A673 (cell line): Measurements from ENCODE around the gene ASPDH. TPM values are rescaled to one million over a fixed set of nuclear protein-coding genes. Genes with fewer than 3 reads are reported as not detected.
A peak's percentile ranks its signal among the peaks of the same experiment; 100 is the strongest.

Experiments
- BruUV-seq: library from RNA; stranded (reverse); fragments of 400-500 nt; replicated peaks from 2 replicates; lab custom pipeline; 2021; lab: Mats Ljungman, UMichigan
- CTCF ChIA-PET: fragments of 300-600 bp; sonication (Branson Sonifier 250); formaldehyde crosslinking; loops from one replicate; lab custom pipeline; 2022; ENCODE audit warnings: antibody characterized with exemption; lab: Charles Lee
- POLR2A ChIA-PET: fragments of 300-600 bp; sonication (Branson Sonifier 250); formaldehyde crosslinking; loops from one replicate; lab custom pipeline; 2022; ENCODE audit warnings: antibody characterized with exemption; ENCODE audit not compliant: low non-redundant PET; lab: Charles Lee
- DNase-seq: peaks from one replicate; pipeline ENCODE4 v3.0.0-alpha.2; 2015; ENCODE audit warnings: low spot score
- H3K27ac ChIP-seq: fragments of 200-600 bp; sonication (generic); 2 replicates; pipeline ENCODE4 v1.5.1; 2016; ENCODE audit warnings: mixed run types, low read depth, mild to moderate bottlenecking, mixed read lengths, antibody characterized with exemption, low read length; ENCODE audit not compliant: poor library complexity, severe bottlenecking
- H3K27me3 ChIP-seq: fragments of 200-600 bp; sonication (generic); replicated peaks from 2 replicates; pipeline ENCODE4 v1.6.1; 2017; ENCODE audit warnings: mixed run types, low read depth, mild to moderate bottlenecking, mixed read lengths, antibody characterized with exemption, low read length; ENCODE audit not compliant: insufficient read depth, poor library complexity
- H3K36me3 ChIP-seq: fragments of 200-600 bp; sonication (generic); 2 replicates; pipeline ENCODE4 v1.6.1; 2016; ENCODE audit warnings: mixed run types, mild to moderate bottlenecking, mixed read lengths, antibody characterized with exemption, low read length; ENCODE audit not compliant: insufficient read depth, poor library complexity, severe bottlenecking
- H3K4me1 ChIP-seq: fragments of 200-600 bp; sonication (generic); 2 replicates; pipeline ENCODE4 v1.6.1; 2017; ENCODE audit warnings: mixed run types, mild to moderate bottlenecking, mixed read lengths, antibody characterized with exemption, low read length; ENCODE audit not compliant: insufficient read depth, poor library complexity, severe bottlenecking
- H3K4me3 ChIP-seq: fragments of 200-600 bp; sonication (generic); 2 replicates; pipeline ENCODE4 v1.5.1; 2016; ENCODE audit warnings: low read depth, mixed run types, mild to moderate bottlenecking, mixed read lengths, low read length; ENCODE audit not compliant: poor library complexity, severe bottlenecking
- H3K9me3 ChIP-seq: fragments of 200-600 bp; sonication (generic); 2 replicates; pipeline ENCODE4 v1.6.1; 2016; ENCODE audit warnings: mixed run types, low read depth, mild to moderate bottlenecking, mixed read lengths, antibody characterized with exemption, low read length; ENCODE audit not compliant: poor library complexity, severe bottlenecking
- EZH2 ChIP-seq: fragments of 200-600 bp; sonication (generic); IDR thresholded peaks from 2 replicates; pipeline ENCODE4 v1.6.1; 2017; ENCODE audit warnings: borderline replicate concordance, low read depth, mild to moderate bottlenecking, mixed read lengths, antibody characterized with exemption, low read length; ENCODE audit not compliant: poor library complexity, severe bottlenecking
- intact Hi-C: fragments of 100-400 bp; cut with micrococcal nuclease; formaldehyde crosslinking; loops from one replicate; pipeline ENCODE4 v1.10.0; 2022; ENCODE audit not compliant: unreplicated experiment
- total RNA-seq: library from RNA; stranded (reverse); gene quantifications from 2 replicates; pipeline ENCODE4 v1.2.3, GENCODE V29; 2021
- TF ChIP-seq, protein P1 (sequence below): fragments of 300-800, 200-600 bp; sonication (generic); conservative IDR thresholded peaks from 2 replicates; pipeline ENCODE4 v1.5.1; 2017; ENCODE audit warnings: low read depth, mild to moderate bottlenecking, antibody characterized with exemption, low read length, moderate library complexity, mixed read lengths

The ASPDH gene
- total RNA-seq, 1 experiment from 2014 or later: 0.45 TPM

DNA sequence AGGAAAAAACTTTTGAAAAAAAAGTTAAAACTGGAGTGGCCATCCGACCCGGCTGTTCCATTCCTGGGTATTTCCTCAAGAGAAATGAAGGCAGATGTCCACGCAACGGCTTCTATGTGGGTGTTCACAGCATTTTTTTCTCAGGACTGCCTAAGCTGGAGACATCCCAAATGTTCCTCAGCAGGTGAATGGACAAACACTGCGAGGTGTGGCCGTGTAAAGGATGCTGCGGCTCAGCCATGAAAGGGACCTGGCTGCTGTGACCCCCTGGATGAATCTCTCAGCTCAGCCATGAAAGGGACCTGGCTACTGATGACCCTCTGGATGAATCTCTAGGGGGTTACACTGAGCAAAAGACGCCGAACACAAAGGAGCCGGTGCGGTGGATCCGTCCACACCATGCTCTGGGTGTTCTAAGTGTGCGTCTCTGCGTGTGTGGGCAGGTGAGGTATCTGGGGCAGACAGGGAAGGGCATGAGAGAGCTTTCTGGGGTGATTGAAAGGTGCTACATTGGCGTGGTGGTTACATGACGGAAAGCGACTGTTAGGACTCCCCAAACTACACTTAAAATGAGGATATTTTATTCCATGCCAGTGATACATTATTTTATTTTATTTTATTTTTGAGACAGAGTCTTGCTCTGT, 7.2 kb upstream of the ASPDH start:
- no peak for DNase-seq
- POLR2A ChIA-PET: no interaction called here
- intact Hi-C loops: no loop called here
- Histone ChIP-seq H3K4me1 (no peaks in the 10 kb centered on the region), H3K9me3 (no peaks in the 10 kb centered on the region), H3K4me3 (no peak overlapping the region), H3K27ac (no peak overlapping the region), H3K27me3 (no peaks in the 10 kb centered on the region), H3K36me3 (no peaks in the 10 kb centered on the region)
- no TSS peak for BruUV-seq
- CTCF ChIA-PET: no interaction called here
- TF ChIP-seq, protein P1, sequence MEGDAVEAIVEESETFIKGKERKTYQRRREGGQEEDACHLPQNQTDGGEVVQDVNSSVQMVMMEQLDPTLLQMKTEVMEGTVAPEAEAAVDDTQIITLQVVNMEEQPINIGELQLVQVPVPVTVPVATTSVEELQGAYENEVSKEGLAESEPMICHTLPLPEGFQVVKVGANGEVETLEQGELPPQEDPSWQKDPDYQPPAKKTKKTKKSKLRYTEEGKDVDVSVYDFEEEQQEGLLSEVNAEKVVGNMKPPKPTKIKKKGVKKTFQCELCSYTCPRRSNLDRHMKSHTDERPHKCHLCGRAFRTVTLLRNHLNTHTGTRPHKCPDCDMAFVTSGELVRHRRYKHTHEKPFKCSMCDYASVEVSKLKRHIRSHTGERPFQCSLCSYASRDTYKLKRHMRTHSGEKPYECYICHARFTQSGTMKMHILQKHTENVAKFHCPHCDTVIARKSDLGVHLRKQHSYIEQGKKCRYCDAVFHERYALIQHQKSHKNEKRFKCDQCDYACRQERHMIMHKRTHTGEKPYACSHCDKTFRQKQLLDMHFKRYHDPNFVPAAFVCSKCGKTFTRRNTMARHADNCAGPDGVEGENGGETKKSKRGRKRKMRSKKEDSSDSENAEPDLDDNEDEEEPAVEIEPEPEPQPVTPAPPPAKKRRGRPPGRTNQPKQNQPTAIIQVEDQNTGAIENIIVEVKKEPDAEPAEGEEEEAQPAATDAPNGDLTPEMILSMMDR: no peak
- no peak for TF ChIP-seq EZH2

DNA sequence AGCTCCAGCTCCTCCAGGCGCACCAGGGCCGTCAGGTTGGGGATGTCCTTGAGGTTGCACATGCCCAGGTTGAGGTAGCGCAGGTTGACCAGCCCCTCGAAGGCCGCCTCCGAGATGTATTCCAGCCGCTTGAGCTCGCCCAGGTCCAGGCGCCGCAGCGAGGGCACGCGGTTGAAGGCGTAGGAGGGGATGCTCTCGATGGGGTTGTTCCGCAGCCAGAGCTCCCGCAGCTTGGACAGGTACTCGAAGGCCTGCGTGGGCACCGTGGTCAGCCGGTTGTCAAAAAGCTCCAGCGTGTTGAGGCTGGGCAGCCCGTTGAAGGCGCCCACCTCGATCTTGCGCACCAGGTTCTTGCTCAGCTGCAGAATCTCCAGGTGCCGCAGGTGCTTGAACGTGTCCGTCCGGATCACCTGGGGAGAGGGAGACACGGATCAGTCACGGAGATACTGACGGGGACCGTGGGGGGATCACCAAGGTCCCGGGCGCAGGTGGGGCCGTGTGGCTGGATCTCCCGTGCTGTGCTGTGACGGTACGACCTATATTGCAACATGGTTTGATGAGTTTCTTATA, 5.4 kb upstream of the ASPDH start:
- Histone ChIP-seq H3K36me3 (no peaks in the 10 kb centered on the region), H3K4me3 (no peak overlapping the region), H3K27me3 (no peaks in the 10 kb centered on the region), H3K27ac (no peak overlapping the region), H3K4me1 (no peaks in the 10 kb centered on the region), H3K9me3 (no peaks in the 10 kb centered on the region)
- ChIA-PET POLR2A (no interaction called here), CTCF (no interaction called here)
- DNase-seq: no peak
- intact Hi-C loops: no loop called here
- no TSS peak for BruUV-seq
- no peak for TF ChIP-seq EZH2
- TF ChIP-seq, protein P1: no peak

DNA sequence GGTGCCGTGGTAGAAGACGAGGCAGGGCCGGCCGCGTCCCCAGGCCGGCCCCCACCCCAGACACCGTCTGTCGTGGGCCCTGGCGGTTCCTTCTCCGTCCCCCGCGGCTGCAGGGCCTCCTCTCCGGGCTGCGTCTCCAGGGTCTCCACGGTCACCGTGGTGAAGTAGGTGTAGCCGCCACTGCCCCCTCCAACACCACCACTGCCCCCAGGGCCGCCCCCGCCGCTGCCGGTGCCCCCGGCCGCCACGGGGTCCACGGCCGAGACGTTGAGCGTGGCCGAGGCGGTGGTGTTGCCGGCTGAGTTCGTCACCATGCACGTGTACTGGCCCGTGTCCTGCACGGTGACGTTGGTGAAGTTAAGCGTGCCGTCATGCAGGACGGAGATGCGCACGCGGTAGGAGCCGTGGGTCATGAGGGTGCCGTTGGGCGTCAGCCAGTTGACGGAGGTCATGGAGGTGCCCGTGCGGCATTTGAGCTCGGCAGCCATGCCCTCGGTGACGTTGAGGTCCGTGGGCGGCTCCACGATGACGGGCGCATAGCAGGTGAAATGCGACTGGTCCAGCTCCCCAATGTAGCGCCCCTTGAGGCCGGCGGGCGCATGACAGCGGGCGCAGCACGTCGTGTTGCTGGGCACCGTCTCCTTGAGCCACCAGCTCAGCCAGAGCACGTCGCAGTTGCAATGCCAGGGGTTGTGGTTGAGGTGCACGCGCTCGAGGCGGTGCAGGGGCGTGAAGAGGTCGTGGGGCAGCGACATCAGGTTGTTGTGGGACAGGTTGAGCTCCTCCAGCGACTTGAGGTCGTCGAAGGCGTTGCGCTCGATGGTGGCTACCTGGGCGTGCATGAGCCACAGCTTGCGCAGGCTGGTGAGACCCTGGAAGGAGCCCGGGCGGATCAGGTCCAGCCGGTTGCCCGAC, 4.6 kb upstream of the ASPDH start:
- no peaks in the 10 kb centered on the region for H3K4me1 ChIP-seq
- no peaks in the 10 kb centered on the region for H3K27me3 ChIP-seq
- H3K4me3 ChIP-seq: no peak overlapping the region
- H3K36me3 ChIP-seq: no peaks in the 10 kb centered on the region
- CTCF ChIA-PET: no interaction called here
- no peak for DNase-seq
- POLR2A ChIA-PET: no interaction called here
- BruUV-seq: no TSS peak
- no peak for TF ChIP-seq EZH2
- TF ChIP-seq, protein P1: peak; percentile 51
- intact Hi-C loops: no loop called here
- H3K27ac ChIP-seq: no peak overlapping the region
- H3K9me3 ChIP-seq: no peaks in the 10 kb centered on the region
